ENCODE data around the gene SPRY2.
A peak's percentile ranks its signal among the peaks of the same experiment; 100 is the strongest.

SPRY2 gene

GRCh38 chr13:80313668-80314256 is 27.2 kb downstream of the SPRY2 start:
- no peak for DNase-seq (ENCODE audit: low spot score)

- DNase-seq (ENCODE audit: low spot score): no peak
Observed at GRCh38 chr13:80312967-80313366, 28.0 kb downstream of the SPRY2 start.

- DNase-seq (ENCODE audit: low spot score): no peak
Observed at GRCh38 chr13:80312012-80312704, 28.8 kb downstream of the SPRY2 start.

DNA sequence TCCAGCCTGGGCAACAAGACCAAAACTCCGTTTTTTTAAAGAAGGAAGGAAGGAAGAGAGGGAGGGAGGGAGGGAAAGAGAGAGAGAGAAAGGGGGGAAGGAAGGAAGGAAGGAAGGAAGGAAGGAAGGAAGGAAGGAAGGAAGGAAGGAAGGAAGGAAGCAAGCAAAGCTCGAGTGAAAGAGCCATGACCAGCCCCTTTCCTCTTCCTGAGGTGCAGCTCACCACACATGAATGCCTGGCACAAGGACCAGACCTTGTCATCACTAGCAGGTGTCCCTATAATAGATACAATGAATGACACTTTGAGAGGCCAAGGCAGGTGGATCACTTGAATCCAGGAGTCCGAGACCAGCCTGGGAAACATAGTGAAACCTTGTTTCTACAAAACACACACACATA is 31.0 kb downstream of the SPRY2 start:
- DNase-seq (ENCODE audit: low spot score): no peak

- no peak for DNase-seq (ENCODE audit: low spot score)
Observed at GRCh38 chr13:80307401-80307987, 33.4 kb downstream of the SPRY2 start.

- DNase-seq (ENCODE audit: low spot score): no peak
Observed at GRCh38 chr13:80306337-80306972, 34.5 kb downstream of the SPRY2 start.

- DNase-seq (ENCODE audit: low spot score): no peak
Observed at GRCh38 chr13:80305737-80306136, 35.2 kb downstream of the SPRY2 start.

DNA sequence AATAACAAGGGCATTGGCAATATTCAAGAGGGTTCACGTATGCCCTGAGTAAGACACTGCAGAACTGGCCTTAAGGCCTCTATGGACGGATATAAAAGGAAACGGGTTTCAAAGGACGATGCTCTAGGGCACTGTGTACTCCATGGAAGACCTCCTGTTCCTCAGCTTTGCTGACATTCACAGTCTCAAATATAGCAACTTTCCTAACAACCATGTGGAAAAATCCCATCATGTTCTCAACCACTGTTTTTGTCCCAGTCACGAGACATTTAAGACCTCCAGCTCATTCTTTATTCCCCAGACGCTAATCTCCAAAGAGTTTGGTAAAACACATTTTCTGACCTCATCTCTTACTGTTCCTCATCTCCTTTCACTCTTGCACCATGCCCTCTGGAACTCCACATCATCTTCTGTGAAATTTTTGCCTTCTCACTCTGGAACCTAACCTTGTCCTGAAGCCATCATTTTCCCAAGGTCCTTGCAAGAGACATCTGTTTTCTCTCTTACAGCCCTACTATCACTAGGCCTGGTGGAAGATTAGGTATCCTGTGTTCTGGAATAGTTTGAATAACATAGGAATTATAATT is 37.6 kb downstream of the SPRY2 start:
- DNase-seq (ENCODE audit: low spot score): no peak

- no peak for DNase-seq (ENCODE audit: low spot score)
Observed at GRCh38 chr13:80299046-80299445, 41.9 kb downstream of the SPRY2 start.

- no peak for DNase-seq (ENCODE audit: low spot score)
Observed at GRCh38 chr13:80297503-80297902, 43.4 kb downstream of the SPRY2 start.

- peak; percentile 17 for DNase-seq (ENCODE audit: low spot score)
Observed at GRCh38 chr13:80297094-80297493, 43.8 kb downstream of the SPRY2 start.

GRCh38 chr13:80296638-80297037 is 44.3 kb downstream of the SPRY2 start:
- DNase-seq (ENCODE audit: low spot score): no peak

- DNase-seq (ENCODE audit: low spot score): no peak
Observed at GRCh38 chr13:80290591-80290990, 50.3 kb downstream of the SPRY2 start.

Data from kidney tubule cell (primary cell).